GM10248 (cell line): Measurements from ENCODE around the gene PKHD1.

Source experiments
- CTCF ChIA-PET: fragments of 300-600 bp; sonication (Branson Sonifier 250); formaldehyde crosslinking; extraction: SDS; loops from one replicate; lab custom pipeline; 2021; ENCODE audit warnings: antibody characterized with exemption; lab: Yijun Ruan, JAX
- POLR2A ChIA-PET: fragments of 350-650 bp; sonication (Branson Sonifier 250); formaldehyde crosslinking; extraction: SDS; loops from one replicate; lab custom pipeline; 2020; ENCODE audit warnings: antibody characterized with exemption; lab: Yijun Ruan, JAX
- DNase-seq: peaks from one replicate; pipeline ENCODE4 v3.0.0; 2012; ENCODE audit errors: extremely low spot score
- TF ChIP-seq, protein P1 (sequence below): IDR thresholded peaks from 2 replicates; pipeline ENCODE4 v1.5.1; 2012; ENCODE audit warnings: mild to moderate bottlenecking, low read depth; ENCODE audit errors: extremely low read depth, missing control alignments, control extremely low read depth

Gene PKHD1

GRCh38 chr6:51600514-51600913, 486.9 kb downstream of the PKHD1 start:
- CTCF ChIA-PET, result interaction anchor here (1.8 kb wide), 1 partner anchor 18 kb away, joined by 9 read pairs; no protein-coding TSS in a partner anchor

GRCh38 chr6:51598171-51598570, 489.2 kb downstream of the PKHD1 start:
- DNase-seq, result no peak
- CTCF ChIA-PET, result interaction anchor here (1.1 to 1.6 kb wide), 4 partner anchors 9 to 23 kb away, joined by 3 to 5 read pairs (median 3); no protein-coding TSS in a partner anchor
- POLR2A ChIA-PET, result no interaction called here
- TF ChIP-seq, protein P1, sequence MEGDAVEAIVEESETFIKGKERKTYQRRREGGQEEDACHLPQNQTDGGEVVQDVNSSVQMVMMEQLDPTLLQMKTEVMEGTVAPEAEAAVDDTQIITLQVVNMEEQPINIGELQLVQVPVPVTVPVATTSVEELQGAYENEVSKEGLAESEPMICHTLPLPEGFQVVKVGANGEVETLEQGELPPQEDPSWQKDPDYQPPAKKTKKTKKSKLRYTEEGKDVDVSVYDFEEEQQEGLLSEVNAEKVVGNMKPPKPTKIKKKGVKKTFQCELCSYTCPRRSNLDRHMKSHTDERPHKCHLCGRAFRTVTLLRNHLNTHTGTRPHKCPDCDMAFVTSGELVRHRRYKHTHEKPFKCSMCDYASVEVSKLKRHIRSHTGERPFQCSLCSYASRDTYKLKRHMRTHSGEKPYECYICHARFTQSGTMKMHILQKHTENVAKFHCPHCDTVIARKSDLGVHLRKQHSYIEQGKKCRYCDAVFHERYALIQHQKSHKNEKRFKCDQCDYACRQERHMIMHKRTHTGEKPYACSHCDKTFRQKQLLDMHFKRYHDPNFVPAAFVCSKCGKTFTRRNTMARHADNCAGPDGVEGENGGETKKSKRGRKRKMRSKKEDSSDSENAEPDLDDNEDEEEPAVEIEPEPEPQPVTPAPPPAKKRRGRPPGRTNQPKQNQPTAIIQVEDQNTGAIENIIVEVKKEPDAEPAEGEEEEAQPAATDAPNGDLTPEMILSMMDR, result no peak

More at GRCh38 chr6:51600514-51600913, 486.9 kb downstream of the PKHD1 start:
- DNase-seq, result no peak
- POLR2A ChIA-PET, result no interaction called here
- TF ChIP-seq, protein P1, result no peak

DNA sequence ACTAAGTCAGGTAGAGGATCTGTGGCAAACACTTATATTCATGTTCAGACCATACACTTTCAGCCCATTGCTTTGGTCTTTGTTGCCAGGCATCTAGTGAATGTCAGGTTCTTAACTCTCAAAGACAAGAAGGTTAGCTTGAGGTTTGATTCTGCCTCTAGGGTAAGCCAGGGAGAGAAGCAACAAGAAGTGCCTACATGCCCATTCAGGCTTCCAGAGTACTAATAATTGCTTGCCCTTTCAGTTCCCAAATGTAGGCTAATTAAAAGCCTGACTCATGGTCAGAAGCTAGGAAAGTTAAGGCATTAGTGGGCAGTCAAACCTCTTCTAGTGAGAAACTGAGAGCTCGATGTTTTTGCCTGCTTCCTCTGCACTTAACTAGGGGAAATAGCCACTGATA, 492.4 kb downstream of the PKHD1 start:
- ChIA-PET POLR2A (no interaction called here), CTCF (interaction anchor here (1.2 to 1.3 kb wide), 2 partner anchors 9 kb away, joined by 3 to 6 read pairs; no protein-coding TSS in a partner anchor)
- DNase-seq, result no peak
- TF ChIP-seq, protein P1, result no peak

- TF ChIP-seq, protein P1, result no peak
- no peak for DNase-seq
- ChIA-PET POLR2A (no interaction called here), CTCF (interaction anchor here (1.0 to 1.5 kb wide), 3 partner anchors 10 to 16 kb away, joined by 3 to 6 read pairs (median 4); no protein-coding TSS in a partner anchor)
These were observed 502.1 kb downstream of the PKHD1 start for GRCh38 chr6:51585264-51585663.

GRCh38 chr6:51584163-51584562, 503.2 kb downstream of the PKHD1 start:
- ChIA-PET POLR2A (no interaction called here), CTCF (interaction anchor here (1.0 to 1.3 kb wide), 4 partner anchors 9 to 34 kb away, joined by 3 to 4 read pairs (median 4); no protein-coding TSS in a partner anchor)
- TF ChIP-seq, protein P1, result no peak
- no peak for DNase-seq

DNA sequence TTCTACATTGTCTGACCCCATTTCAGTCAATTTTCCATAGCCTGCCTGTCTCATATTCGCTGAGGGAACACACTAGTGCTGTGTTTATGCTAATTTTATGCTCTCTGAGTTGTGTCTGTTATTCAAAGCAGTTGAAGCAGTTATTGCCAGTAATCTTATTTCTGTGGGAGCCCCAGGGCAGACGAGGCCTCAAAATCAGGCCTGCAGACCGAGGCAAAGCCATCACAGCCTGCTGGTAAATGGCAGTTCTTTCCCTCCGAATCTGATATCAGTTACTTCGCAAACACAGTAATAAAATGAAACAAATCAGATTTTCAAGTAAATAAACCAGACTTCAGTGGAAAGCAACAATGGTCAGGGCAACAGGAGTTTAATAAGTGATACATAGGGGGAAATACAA, 508.4 kb downstream of the PKHD1 start:
- no peak for DNase-seq
- ChIA-PET CTCF (no interaction called here), POLR2A (no interaction called here)

More for the DNA sequence above, 508.4 kb downstream of the PKHD1 start:
- TF ChIP-seq, protein P1, result no peak
